Measurements from ENCODE around the gene PPIE. TPM values are rescaled to one million over a fixed set of nuclear protein-coding genes. Genes with fewer than 3 reads are reported as not detected.
"Not testable (repeated sequence)": the region's sequence is repeated elsewhere in the genome, so short reads cannot be mapped to it uniquely, and the experiment has no call there.

The PPIE gene
- polyA plus RNA-seq, 1 of the 3 experiments (the other 2 are of a cell fraction) = 78.4 TPM

- POLR2A ChIA-PET; H3K27ac ChIP-seq (ENCODE audit: low read depth in 2 of 2, low read length in 1 of 2); H3F3A ChIP-seq (replicated peaks; ENCODE audit: insufficient read depth); H3K4me2 ChIP-seq; H4K20me1 ChIP-seq (ENCODE audit: insufficient read depth); H3K9ac ChIP-seq; CTCF ChIA-PET; H2AFZ ChIP-seq (ENCODE audit: low read depth); H3K79me2 ChIP-seq (ENCODE audit: insufficient read depth); H3K9me3 ChIP-seq; DNase-seq; H3K27me3 ChIP-seq (ENCODE audit: insufficient read depth); H3K4me1 ChIP-seq (ENCODE audit: control insufficient read depth in 1 of 2, insufficient read depth in 2 of 2, low read depth in 1 of 2, low read length in 1 of 2); H3K9me2 ChIP-seq; H3K4me3 ChIP-seq (ENCODE audit: low read depth in 2 of 2, low read length in 1 of 2); H3K36me3 ChIP-seq (replicated peaks in 1 of 2; ENCODE audit: control insufficient read depth in 1 of 2, insufficient read depth in 2 of 2, low read length in 1 of 2): not testable (repeated sequence)
- 80% methylated on average over 2 of the region's 18 CpGs for WGBS (ENCODE audit: low lambda C conversion rate)
Observed at GRCh38 chr1:39763619-39764374, 25.1 kb downstream of the PPIE start.

- POLR2A ChIA-PET; CTCF ChIA-PET; H2AFZ ChIP-seq (ENCODE audit: low read depth); H3K4me3 ChIP-seq (ENCODE audit: low read depth in 2 of 2, low read length in 1 of 2); H3K4me2 ChIP-seq; H3K79me2 ChIP-seq (ENCODE audit: insufficient read depth); H3F3A ChIP-seq (replicated peaks; ENCODE audit: insufficient read depth); H3K9me3 ChIP-seq; H3K27me3 ChIP-seq (ENCODE audit: insufficient read depth); H3K9ac ChIP-seq; H3K4me1 ChIP-seq (ENCODE audit: control insufficient read depth in 1 of 2, insufficient read depth in 2 of 2, low read depth in 1 of 2, low read length in 1 of 2); H3K9me2 ChIP-seq; H4K20me1 ChIP-seq (ENCODE audit: insufficient read depth); H3K27ac ChIP-seq (ENCODE audit: low read depth in 2 of 2, low read length in 1 of 2); DNase-seq; H3K36me3 ChIP-seq (replicated peaks in 1 of 2; ENCODE audit: control insufficient read depth in 1 of 2, insufficient read depth in 2 of 2, low read length in 1 of 2): not testable (repeated sequence)
- 86% methylated on average over 7 of the region's 19 CpGs for WGBS (ENCODE audit: low lambda C conversion rate)
Observed at GRCh38 chr1:39764512-39764911, 25.8 kb downstream of the PPIE start.

GRCh38 chr1:39766466-39766865 lies 27.8 kb downstream of the PPIE start:
- H3K9me3 ChIP-seq; H3K4me2 ChIP-seq; H3K4me1 ChIP-seq (ENCODE audit: control insufficient read depth in 1 of 2, insufficient read depth in 2 of 2, low read depth in 1 of 2, low read length in 1 of 2); POLR2A ChIA-PET; H3K79me2 ChIP-seq (ENCODE audit: insufficient read depth); DNase-seq; H3K4me3 ChIP-seq (ENCODE audit: low read depth in 2 of 2, low read length in 1 of 2); H4K20me1 ChIP-seq (ENCODE audit: insufficient read depth); H3K9ac ChIP-seq; H3K27me3 ChIP-seq (ENCODE audit: insufficient read depth); H2AFZ ChIP-seq (ENCODE audit: low read depth); H3K36me3 ChIP-seq (replicated peaks in 1 of 2; ENCODE audit: control insufficient read depth in 1 of 2, insufficient read depth in 2 of 2, low read length in 1 of 2); H3K9me2 ChIP-seq; CTCF ChIA-PET; H3K27ac ChIP-seq (ENCODE audit: low read depth in 2 of 2, low read length in 1 of 2); H3F3A ChIP-seq (replicated peaks; ENCODE audit: insufficient read depth): not testable (repeated sequence)
- WGBS (ENCODE audit: low lambda C conversion rate) = 80% methylated on average over 1 of the region's 5 CpGs

GRCh38 chr1:39769502-39769901 lies 30.8 kb downstream of the PPIE start:
- H3K27me3 ChIP-seq (ENCODE audit: insufficient read depth); H3K36me3 ChIP-seq (replicated peaks in 1 of 2; ENCODE audit: control insufficient read depth in 1 of 2, insufficient read depth in 2 of 2, low read length in 1 of 2); H3K9ac ChIP-seq; H3K4me1 ChIP-seq (ENCODE audit: control insufficient read depth in 1 of 2, insufficient read depth in 2 of 2, low read depth in 1 of 2, low read length in 1 of 2); CTCF ChIA-PET; POLR2A ChIA-PET; H3K4me3 ChIP-seq (ENCODE audit: low read depth in 2 of 2, low read length in 1 of 2); H3K27ac ChIP-seq (ENCODE audit: low read depth in 2 of 2, low read length in 1 of 2); H3F3A ChIP-seq (replicated peaks; ENCODE audit: insufficient read depth); H3K79me2 ChIP-seq (ENCODE audit: insufficient read depth); H3K9me3 ChIP-seq; H4K20me1 ChIP-seq (ENCODE audit: insufficient read depth); H3K4me2 ChIP-seq; H2AFZ ChIP-seq (ENCODE audit: low read depth); H3K9me2 ChIP-seq; DNase-seq: not testable (repeated sequence)
- 66% methylated on average over 8 of the region's 19 CpGs for WGBS (ENCODE audit: low lambda C conversion rate)

- H3F3A ChIP-seq (replicated peaks; ENCODE audit: insufficient read depth); H3K79me2 ChIP-seq (ENCODE audit: insufficient read depth); H3K36me3 ChIP-seq (replicated peaks in 1 of 2; ENCODE audit: control insufficient read depth in 1 of 2, insufficient read depth in 2 of 2, low read length in 1 of 2); H3K4me2 ChIP-seq; H3K9ac ChIP-seq; H3K4me1 ChIP-seq (ENCODE audit: control insufficient read depth in 1 of 2, insufficient read depth in 2 of 2, low read depth in 1 of 2, low read length in 1 of 2); POLR2A ChIA-PET; H3K27ac ChIP-seq (ENCODE audit: low read depth in 2 of 2, low read length in 1 of 2); DNase-seq; H3K9me3 ChIP-seq; CTCF ChIA-PET; H4K20me1 ChIP-seq (ENCODE audit: insufficient read depth); H2AFZ ChIP-seq (ENCODE audit: low read depth); H3K27me3 ChIP-seq (ENCODE audit: insufficient read depth); H3K4me3 ChIP-seq (ENCODE audit: low read depth in 2 of 2, low read length in 1 of 2); H3K9me2 ChIP-seq: not testable (repeated sequence)
- 89% methylated on average over 22 of the region's 71 CpGs for WGBS (ENCODE audit: low lambda C conversion rate)
Observed at GRCh38 chr1:39770100-39771021, 31.7 kb downstream of the PPIE start.

- H2AFZ ChIP-seq (ENCODE audit: low read depth); H3K9me3 ChIP-seq; H3K27ac ChIP-seq (ENCODE audit: low read depth in 2 of 2, low read length in 1 of 2); H3K4me2 ChIP-seq; H4K20me1 ChIP-seq (ENCODE audit: insufficient read depth); H3K36me3 ChIP-seq (replicated peaks in 1 of 2; ENCODE audit: control insufficient read depth in 1 of 2, insufficient read depth in 2 of 2, low read length in 1 of 2); CTCF ChIA-PET; H3K9ac ChIP-seq; DNase-seq; H3K9me2 ChIP-seq; H3K27me3 ChIP-seq (ENCODE audit: insufficient read depth); H3K4me3 ChIP-seq (ENCODE audit: low read depth in 2 of 2, low read length in 1 of 2); H3K4me1 ChIP-seq (ENCODE audit: control insufficient read depth in 1 of 2, insufficient read depth in 2 of 2, low read depth in 1 of 2, low read length in 1 of 2); H3K79me2 ChIP-seq (ENCODE audit: insufficient read depth); POLR2A ChIA-PET; H3F3A ChIP-seq (replicated peaks; ENCODE audit: insufficient read depth): not testable (repeated sequence)
- no CpG with 5 or more reads among the region's 57 CpGs for WGBS (ENCODE audit: low lambda C conversion rate)
Observed at GRCh38 chr1:39771022-39771532, 32.4 kb downstream of the PPIE start, which contains the start of gene OXCT2. OXCT2 (minus strand) TSS chr1:39771348; CDS start chr1:39771255, 93 bp downstream.

Measured in SK-N-SH (cell line).